Ureter (tissue), 1 donor: ENCODE measurements around the gene PLEKHJ1. TPM values are rescaled to one million over a fixed set of nuclear protein-coding genes. Genes with fewer than 3 reads are reported as not detected.

Experiments
- DNase-seq: peaks from one replicate; pipeline ENCODE4 v3.0.0-alpha.2; 2020; ENCODE audit warnings: low spot score
- total RNA-seq: library from RNA; stranded (reverse); gene quantifications from one replicate; pipeline ENCODE4 v1.2.4, GENCODE V29; 2023
- donor health status: DM: yes; HTN: yes; CAD: no.

The PLEKHJ1 gene
- total RNA-seq, 1 donor from 2014 or later = 52.0 TPM

DNA sequence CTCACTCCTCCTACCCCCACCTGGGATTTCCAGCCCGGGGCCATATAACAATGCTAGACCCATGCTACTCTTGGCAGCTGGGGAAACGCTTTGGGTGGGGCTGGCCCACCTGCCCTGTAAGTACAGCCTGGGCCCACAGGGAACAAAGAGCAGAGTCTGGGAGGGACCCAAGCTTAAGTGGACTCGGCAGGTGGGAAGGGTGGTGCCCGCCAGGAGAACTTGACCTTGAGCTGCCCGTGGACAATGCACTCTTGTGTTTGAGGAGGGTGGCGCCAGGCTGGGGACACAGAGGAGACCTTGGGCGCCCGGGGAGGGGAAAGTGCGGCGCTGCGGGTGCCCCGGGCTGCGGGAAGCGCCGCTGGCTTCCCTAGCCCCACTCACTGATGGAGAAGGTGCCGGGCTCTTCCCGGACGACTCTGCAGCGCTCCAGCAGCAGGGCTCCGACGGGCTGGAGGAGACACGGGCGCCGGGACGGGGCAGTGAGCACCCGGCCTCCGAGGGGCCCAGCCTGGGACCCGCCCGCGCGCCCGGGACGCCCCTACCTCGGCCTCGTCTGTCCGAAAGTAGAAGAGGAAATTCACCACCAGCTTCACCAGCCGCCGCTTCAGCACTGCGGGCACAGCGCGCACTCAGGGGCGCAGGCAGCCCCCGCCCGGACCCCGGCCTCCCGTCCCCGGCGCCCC lies 607 bp downstream of the PLEKHJ1 start:
- no peak for DNase-seq

DNA sequence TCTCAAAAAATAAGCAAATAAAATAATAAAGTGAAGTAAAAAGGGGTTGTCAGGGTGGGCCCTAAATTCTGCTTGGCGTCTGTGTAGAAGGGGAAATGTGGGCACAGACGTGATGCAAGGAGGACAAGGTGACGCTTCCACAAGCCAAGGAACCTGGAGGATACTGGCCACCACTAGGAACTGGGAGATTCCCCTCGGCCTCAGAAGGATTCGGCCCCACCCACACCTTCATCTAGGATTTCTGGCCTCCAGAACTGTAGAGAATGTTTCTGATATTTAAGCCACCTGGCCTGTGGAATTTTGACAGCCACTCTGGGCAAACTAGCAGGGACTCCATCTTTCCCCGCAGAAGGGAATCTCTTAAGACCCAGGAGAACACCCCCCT lies 1.1 kb downstream of the PLEKHJ1 start:
- DNase-seq = no peak

GRCh38 chr19:2233601-2234280 lies 2.4 kb downstream of the PLEKHJ1 start:
- DNase-seq = no peak

DNA sequence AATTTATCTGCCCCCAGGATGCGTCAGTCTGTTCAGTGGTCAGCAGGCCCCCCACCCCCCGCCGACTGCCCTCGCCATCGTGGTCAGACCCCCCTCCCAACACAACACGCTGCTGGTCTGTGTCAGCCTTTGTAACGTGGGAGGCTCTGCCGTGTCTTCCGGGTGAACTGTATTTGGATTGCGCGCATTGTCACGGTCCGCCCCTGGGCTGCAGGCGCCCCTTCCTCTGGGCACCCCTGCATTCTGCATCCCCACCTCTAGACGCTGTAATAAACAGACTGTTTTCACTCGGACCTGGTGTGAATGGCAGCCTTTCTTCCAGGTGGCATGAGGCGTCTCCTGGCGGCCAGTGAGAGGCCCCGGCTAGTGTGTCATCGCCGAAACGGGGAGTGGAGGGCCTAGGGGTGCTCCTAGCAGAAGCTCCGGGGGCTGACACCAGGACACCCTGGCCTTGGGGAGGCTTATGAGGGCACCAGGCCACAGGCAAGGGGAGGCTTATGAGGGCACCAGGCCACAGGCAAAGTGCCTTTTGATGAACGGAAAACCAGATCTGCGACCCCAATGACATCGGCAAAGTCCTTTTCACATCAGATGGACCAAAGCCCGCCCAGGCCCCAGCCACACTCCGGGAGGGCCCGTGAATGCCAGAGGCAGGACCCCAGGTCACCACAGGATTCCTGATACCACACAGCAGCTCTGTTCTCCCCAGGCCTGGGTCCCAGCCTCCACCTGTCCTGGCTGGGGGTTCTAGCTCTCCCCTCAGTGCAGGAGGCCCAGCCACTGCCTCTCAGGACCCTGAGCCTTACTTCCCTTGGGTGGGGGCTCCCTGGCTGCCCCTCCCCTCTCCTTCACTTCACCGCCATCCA lies 3.6 kb downstream of the PLEKHJ1 start:
- no peak for DNase-seq

DNA sequence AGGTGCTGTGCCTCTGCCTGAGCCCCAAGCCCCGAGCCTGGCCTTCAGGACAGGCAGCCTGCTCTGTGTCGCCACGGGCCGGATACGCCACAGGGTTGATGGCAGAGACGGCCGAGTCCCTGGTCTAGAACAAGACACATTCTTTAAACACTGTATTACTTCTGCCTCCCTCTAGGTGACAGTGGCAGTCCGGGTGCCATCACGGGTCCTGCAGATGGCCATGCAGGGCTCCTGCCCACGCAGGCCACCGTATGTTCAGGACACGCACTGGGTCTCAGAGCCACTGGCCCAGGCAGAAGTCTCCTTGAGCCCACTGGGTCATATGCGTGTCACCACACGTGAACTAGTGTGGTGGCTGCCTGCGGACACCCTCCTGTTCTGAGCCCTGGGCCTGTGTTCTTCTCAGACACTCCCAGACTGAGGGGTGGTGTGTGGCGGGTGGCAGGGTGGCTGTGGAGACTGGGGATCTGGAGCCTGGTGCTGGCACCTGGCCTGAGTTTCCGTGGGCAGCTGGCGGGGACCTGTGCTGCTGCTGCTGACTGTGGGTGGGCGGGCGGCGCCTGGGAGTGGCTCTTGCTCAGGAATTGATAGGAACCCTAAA lies 4.4 kb downstream of the PLEKHJ1 start:
- no peak for DNase-seq

DNA sequence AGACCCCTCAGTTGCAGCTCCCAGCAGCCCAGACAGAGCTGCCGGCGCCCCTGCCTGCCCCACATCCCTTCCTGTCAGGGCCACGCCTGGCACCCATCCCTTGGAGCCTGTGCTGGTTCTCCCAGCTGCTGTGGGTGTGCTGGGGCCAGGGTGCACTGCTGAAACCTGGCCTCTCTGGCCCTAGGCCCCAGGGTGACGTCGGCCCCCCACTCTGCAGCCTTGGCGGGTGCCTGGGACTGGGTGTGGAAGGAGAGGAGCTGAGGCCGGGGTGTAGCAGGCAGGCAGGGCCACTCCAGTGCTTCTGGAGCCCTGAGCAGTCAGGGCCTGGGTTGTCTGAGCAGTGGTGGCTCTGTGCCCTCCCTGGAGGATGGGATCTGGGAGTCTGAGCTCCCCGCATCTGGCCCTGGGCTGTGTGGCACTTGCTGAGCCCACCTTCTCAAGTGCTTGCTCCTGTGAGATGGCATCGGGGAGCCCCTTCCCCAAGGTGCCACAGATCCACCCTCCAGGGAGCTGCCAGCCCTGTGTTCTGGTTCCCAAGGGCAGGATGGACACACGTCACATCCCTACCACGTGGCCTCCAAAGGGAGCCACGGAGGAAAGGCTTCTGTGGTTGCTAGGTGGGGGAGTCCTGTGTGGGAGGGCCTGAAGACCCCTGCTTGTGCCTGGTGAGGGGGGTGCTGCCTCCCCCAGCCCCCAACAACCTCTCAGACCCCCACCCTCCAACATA lies 5.2 kb downstream of the PLEKHJ1 start:
- no peak for DNase-seq

DNA sequence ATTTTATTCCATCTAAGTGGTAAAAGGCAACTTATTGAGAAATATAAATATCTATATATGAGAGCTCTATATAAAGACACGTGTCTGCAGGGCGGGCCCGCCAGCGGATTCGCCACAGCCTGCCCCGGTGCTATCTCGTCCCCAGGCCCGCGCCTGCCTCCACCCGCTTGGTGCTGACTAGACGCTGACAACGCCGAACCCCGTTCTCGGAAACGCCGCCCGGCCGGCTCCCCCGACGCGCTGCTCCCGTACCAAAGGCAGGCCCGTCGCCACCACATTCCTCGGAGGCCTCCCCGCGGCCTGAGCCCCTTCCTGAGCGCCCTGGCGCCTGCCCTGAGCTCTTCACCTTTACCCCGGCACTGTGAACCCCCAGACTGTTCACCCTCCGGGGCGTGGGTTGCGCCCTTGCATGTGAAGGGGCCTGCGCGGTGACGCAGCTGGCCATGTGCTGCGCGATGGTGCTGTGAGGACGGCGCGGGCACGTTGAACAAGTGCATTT lies 6.0 kb downstream of the PLEKHJ1 start:
- DNase-seq = no peak

DNA sequence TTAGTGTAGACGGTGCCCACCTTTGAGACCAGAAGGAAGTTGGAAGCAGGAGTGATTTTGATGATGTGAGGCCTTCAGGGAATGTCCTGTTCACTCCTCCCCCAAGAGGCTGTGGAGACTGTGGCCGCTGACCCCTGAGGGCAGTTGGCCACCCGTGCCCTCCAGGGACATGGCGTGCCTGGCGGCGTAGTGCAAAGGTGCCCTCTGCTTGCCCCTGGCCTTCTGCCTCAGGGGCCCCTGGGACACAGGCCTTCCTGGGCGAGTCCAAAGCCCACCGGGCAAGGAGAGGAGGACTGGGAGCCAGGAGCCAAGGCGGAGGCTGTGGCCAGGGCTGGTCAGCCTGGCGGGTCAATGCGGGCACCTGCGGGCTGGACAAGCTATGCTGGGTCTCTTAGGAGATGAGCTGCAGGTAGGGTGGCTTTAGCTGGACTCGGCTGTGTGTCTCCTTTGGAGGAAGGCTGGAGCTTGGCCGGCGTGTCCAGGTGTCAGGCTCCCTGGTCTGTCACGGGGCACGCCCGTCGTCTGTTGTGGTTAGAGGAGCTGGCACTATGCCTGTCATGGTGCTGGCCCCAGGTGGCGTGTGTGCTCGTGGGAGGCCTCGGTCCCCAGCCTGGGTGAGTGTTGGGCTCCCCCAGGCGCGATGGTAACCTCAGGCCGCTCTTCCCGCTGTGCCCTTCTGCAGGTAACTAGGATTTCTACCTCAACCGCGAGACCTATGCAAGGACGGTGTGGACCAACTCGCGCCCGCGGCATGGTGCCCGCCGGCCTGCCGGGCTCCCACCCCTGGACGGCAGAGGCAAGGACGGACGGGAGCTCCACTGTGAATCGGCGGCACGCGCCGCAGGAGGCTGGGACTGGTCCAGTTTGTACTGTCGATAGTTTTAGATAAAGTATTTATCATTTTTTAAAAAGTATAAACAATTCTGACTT lies 6.8 kb downstream of the PLEKHJ1 start:
- DNase-seq = no peak

DNA sequence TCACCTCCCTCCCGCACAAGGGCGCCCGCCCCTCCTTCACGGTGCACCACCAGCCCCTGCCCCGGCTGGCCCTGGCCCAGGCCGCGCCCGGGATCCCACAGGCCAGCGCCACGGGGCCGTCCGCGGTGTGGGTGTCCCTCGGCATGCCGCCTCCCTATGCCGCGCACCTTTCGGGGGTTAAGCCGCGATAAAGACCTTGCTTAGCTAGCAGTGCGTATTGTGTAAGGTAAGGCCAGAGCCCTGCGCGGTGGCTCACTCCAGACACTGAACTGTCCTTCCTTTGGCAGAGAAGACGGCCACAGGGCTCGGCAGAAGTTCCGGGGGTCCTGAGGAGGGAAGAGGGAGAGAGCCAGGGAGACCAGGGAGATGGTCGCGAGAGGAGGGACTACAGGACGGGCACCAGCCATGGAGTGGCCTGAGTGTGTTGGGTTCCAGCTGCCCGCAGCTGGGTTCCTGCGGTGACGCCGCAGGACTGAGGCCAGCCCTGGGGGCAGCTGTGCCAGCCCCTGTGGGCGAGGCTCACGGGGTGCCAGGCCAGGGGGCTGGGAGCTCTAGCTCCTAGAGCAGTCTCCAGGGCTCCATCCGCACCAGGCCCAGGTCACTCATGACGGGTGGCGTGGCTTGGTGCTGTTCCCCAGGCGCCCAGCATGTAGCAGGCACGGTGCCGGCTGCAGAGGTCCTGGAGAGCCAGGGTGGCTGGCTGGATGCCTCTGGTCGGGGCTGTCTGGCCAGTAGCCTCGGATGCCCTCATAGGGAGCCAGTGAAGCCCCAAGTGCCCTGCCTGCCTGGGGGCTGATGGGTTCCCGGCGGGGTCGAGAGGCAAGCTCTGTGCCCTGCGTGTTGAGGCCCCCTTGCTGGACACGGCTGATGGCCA lies 7.7 kb downstream of the PLEKHJ1 start:
- no peak for DNase-seq

DNA sequence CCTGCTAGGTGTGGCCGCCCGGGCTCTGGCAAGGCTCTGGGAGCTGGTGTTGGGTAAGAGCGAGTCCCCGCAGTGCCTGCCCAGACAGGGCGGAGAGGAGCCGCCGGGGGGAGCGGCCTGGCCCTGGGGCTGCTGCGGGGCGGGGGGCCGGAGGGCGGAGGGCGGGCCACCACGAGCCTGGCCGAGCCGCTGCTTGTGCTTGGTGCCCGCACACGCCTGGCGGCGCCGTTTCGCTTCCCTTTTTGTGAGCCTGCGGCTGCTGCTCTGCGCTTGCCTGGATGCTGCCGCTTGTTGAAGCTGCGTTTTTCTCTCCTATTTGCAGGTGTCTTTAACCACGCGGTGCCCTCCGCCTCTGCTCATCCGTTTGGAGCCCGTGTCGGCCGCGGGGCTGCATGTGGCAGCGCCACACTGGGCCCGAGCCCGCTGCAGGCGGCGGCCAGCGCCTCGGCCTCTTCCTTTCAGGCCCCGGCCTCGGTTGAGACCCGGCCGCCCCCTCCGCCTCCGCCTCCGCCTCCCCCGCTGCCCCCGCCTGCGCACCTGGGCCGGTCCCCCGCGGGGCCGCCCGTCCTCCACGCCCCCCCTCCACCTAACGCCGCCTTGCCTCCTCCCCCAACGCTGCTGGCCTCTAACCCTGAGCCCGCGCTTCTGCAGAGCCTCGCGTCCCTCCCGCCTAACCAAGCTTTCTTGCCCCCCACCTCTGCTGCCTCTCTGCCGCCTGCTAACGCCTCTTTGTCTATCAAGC lies 8.5 kb downstream of the PLEKHJ1 start:
- DNase-seq = no peak

GRCh38 chr19:2226840-2227360 lies 9.2 kb downstream of the PLEKHJ1 start:
- DNase-seq = no peak

DNA sequence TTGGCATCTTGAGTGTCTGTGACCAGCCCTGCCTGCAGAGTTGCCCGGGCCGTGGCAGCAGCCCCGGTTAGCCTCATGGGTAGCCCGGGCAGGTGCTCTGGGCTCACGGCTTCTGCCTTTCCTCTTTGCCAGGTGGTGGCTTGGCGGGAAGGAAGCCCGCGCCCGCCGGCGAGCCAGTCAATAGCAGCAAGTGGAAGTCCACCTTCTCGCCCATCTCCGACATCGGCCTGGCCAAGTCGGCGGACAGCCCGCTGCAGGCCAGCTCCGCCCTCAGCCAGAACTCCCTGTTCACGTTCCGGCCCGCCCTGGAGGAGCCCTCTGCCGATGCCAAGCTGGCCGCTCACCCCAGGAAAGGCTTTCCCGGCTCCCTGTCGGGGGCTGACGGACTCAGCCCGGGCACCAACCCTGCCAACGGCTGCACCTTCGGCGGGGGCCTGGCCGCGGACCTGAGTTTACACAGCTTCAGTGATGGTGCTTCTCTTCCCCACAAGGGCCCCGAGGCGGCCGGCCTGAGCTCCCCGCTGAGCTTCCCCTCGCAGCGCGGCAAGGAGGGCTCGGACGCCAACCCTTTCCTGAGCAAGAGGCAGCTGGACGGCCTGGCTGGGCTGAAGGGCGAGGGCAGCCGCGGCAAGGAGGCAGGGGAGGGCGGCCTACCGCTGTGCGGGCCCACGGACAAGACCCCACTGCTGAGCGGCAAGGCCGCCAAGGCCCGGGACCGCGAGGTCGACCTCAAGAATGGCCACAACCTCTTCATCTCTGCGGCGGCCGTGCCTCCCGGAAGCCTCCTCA lies 9.9 kb downstream of the PLEKHJ1 start:
- no peak for DNase-seq

DNA sequence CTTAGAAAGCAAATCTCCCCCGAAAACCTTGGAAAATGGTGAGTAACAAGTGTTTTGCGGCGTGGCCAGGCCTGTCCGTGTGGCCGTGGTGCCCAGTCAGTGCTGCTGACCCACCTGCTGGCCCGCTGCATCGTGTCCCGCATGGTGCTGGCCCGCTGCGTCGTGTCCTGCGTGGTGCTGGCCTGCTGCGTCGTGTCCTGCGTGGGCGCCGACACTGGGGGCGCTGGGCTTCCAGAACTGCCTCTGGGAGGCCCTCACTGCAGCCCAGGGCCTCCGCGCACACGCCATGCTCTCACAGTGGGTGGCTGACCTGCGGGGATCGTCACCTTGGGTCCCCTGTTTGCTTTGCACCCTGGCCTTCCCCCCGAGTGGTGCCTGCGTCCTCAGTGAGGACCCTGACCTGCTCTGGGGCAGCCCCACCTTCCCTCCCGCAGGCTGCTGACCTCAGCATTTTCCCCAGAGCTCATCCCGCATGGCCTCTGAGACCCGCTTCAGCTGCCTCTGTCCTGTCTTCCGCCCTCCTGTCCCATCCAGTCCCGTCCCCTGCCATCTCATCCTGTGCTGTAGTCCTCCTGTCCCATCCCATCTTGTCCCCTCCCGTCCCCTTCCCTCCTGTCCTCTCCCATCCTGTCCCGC lies 10.6 kb downstream of the PLEKHJ1 start:
- no peak for DNase-seq

DNA sequence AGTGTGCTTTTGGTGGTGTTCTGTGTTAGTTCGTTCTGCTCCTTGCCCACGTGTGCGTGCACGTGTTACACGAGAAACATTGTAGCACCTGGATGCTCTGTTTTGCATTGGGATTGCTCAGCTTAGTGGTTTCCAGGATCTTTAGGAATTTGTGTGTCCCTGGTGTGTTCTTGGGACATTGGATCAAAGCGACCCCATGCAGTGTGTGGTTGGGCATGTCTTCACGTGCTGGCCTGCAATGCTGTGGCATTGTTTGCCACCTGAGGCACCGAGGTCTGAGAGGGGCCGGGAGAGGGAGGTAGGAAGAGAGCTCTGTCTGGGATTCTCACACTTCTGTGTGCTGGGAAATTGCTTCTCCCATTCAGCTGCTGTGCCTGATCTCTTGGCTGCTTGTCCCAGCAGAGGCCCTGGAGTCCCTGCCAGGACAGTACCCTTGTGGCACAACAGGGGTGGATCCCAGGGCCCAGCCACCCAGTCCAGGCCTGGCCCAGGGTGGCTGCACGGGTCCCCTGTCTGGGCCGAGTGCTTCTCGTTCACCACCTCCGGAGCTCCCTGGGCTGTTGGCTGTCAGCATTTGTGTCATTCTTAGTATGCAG lies 11.3 kb downstream of the PLEKHJ1 start:
- DNase-seq = no peak

DNA sequence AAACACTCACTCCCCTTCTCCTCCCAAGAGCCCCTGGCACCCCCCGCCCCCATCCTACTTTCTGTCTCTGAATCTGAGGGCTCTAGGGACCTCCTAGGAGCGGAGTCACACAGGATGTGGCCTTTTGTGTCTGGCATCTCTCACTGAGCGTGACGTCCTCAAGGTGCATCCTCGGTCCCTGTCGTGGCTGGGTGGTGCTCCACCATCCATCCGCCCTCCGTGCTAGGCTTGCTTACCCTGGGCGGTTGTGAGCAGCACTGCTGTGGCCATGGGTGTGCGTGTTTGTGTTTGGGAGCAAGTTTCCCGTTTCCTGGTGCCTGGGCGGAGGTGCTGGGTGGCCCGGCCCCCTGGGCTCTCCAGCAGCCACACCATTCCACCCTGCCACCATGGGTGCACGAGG lies 12.2 kb downstream of the PLEKHJ1 start:
- no peak for DNase-seq

DNA sequence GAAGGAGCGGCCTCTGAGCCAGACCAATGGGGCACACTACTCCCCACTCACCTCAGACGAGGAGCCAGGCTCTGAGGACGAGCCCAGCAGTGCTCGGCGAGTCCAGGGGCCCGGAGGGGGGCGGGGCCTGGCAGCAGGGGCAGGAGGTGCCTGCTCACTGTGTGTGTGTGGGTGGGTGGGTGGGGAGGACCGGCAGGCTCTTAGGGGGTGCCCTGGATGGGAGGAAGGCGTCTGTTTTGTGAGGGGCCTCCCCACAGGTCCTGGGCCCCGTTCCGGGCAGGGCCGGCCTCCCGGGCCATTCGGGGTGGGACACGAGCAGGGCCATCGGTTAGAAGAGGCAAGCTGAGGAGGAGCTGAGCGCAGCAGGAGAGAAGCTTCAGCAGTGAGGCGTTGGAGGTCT lies 12.7 kb downstream of the PLEKHJ1 start:
- DNase-seq = no peak

DNA sequence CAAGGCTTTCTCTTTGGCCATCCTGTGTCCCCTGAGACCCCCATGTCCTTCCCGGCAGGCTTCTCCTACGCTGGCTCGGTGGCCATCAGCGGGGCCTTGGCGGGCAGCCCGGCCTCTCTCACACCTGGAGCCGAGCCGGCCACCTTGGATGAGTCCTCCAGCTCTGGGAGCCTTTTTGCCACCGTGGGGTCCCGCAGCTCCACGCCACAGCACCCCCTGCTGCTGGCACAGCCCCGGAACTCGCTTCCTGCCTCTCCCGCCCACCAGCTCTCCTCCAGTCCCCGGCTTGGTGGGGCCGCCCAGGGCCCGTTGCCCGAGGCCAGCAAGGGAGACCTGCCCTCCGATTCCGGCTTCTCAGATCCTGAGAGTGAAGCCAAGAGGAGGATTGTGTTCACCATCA lies 14.2 kb downstream of the PLEKHJ1 start:
- no peak for DNase-seq
